ENCODE results near the gene RBFOX1.

The RBFOX1 gene

DNA sequence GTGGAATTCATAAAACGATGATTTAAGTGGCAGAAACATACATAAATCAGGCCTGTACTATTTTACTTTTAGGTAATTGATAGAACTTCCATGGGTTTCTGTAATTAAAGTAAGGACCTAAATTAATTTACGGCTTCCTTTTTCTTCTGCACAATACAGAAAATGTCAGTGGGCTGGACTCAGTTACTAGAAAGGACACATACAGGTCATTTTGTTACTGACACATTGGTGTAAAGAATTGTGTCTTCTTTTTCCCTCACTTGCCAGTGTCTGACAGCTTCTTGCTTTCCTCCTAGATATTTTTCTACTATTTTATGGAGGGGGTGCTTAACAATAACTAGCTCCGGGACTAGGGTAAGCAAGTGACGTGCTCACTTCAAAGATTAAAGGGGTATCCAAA, 304.8 kb downstream of the RBFOX1 start:
- no peak for TF ChIP-seq CTCF (IDR thresholded peaks at IDR 0.05)
- Histone ChIP-seq H3K27ac (no peak overlapping the region), H3K4me3 (no peak overlapping the region)
- DNase-seq (ENCODE audit: low spot score): no peak

DNA sequence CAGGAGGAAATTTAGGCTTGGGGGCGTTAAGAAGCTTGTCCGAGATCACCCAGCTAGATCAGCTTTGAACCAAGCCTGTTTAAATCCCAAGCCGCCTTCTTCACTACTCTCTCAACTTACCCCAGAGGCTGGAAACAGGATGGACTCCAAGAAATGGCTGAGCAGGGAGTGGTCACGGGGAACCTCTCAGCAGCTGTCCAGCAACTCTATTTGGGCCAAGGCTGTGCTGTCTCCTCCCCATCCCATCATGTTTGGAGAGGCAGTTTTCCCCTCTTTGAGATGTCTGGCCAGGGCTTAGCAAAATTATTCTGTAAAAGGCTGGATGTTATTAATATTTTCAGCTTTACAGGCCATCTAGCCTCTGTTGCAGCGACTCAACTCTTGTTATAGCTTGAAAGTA, 305.7 kb downstream of the RBFOX1 start:
- Histone ChIP-seq H3K27ac (no peak overlapping the region), H3K4me3 (no peak overlapping the region)
- DNase-seq (ENCODE audit: low spot score): no peak
- TF ChIP-seq CTCF (IDR thresholded peaks at IDR 0.05): no peak

- no peak overlapping the region for H3K4me3 ChIP-seq
- TF ChIP-seq CTCF (IDR thresholded peaks at IDR 0.05): no peak
- H3K27ac ChIP-seq: no peak overlapping the region
- no peak for DNase-seq (ENCODE audit: low spot score)
Measured at GRCh38 chr16:7640334-7640733, 307.7 kb downstream of the RBFOX1 start.

DNA sequence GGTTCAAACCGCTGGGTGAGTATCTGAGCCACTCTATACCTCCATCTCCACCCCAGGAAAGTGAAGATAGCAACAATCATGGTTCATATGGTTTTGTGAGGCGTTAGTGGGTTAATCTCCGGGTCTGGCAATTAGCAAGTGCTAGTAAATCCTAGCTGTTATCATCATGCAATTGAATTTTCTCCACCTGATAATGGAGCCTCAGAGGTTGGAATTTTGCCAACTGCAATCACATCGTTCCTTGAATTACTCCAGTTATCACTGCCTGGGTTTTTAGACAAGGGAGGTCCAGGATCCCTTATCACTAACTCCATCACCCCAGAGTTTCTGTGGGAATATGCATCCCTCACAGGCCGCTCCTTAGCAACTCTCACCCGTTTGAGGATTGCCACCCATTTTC, 311.5 kb downstream of the RBFOX1 start:
- no peak for TF ChIP-seq CTCF (IDR thresholded peaks at IDR 0.05)
- DNase-seq (ENCODE audit: low spot score): no peak
- Histone ChIP-seq H3K4me3 (no peak overlapping the region), H3K27ac (no peak overlapping the region)

DNA sequence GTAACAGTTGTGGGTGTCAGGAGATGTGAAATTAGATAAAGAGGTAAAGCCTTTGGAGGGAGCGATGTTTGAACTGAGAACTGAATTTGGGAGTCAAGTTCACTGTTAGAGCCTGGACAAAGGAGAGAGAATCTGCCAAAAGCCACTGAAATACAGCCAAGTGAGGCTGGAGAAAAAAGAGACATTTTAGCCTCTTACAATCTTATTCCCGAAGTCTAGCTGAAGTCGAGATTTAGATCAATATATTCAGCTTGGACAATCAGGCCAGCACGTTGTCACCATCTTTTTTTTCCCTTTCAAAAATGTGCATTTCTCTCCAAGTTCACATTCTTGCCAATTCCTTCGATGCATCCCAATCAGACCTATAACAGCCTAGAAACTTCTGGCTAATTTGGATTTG, 312.2 kb downstream of the RBFOX1 start:
- TF ChIP-seq CTCF (IDR thresholded peaks at IDR 0.05): no peak
- DNase-seq (ENCODE audit: low spot score): no peak
- Histone ChIP-seq H3K4me3 (no peak overlapping the region), H3K27ac (no peak overlapping the region)

DNA sequence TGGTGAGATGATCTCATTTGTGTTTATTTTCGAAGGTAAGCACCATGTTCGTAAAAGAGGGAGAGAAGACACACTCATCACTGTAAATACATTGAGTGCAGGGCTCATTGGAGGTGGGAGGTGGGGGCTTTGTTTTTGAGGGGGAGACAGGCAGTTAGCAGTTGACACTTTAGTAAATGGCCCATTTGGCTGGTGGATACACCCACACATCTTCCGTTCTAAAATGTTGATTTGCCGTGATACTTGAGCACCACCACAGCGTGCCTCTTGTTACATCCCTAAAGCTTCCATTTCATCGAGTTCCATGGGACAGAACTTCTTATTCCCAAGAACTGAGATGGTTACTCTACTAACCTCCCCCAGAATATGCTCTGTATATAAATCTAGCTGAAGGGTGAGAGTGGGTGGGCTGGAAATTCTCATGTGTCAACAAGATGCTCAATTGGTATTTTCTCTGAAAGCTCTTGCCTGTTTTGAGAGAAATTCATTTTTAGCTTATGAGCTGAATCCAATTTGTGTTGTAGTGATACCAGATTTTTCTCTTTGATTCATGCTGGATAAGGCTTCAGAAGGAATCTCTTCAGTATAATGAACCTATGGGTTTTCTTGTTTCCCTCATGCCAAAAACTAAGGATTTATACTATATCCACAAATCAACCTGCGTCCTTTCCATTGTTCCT, 314.3 kb downstream of the RBFOX1 start:
- H3K27ac ChIP-seq: no peak overlapping the region
- no peak overlapping the region for H3K4me3 ChIP-seq
- TF ChIP-seq CTCF (IDR thresholded peaks at IDR 0.05): no peak
- DNase-seq (ENCODE audit: low spot score): no peak

DNA sequence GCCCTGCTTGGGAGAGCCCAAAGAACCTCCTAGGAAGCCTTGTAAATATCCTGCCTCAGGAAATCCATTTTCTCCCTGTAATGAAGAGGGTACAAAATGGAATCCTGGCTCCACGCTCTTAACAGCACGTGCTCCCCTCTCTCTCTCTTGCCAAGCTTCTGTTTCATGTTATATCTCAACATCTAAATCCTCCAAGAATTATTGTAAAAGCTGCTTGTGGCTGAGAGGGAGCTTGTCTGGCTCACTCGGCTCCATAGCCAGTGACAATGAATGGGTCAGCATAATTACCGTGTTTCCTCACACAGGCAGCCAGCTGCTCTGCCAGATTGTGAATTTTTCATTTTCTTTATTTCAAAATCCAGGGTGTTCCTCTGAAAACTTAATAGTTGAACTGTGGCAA, 317.8 kb downstream of the RBFOX1 start:
- no peak for DNase-seq (ENCODE audit: low spot score)
- Histone ChIP-seq H3K4me3 (no peak overlapping the region), H3K27ac (no peak overlapping the region)
- TF ChIP-seq CTCF (IDR thresholded peaks at IDR 0.05): no peak
